Colonic mucosa (tissue), 4 donors: Measurements from ENCODE around the gene ADARB2. TPM values are rescaled to one million over a fixed set of nuclear protein-coding genes. Genes with fewer than 3 reads are reported as not detected.
"Not testable (repeated sequence)": the region's sequence is repeated elsewhere in the genome, so short reads cannot be mapped to it uniquely, and the experiment has no call there.

ENCODE experiments used
- DNase-seq: peaks from one replicate; pipeline ENCODE4 v3.0.0-alpha.2; 2020
- H3K27ac ChIP-seq: fragments of 200-600 bp; one replicate; pipeline ENCODE4 v1.8.0; 2021
- H3K27me3 ChIP-seq: fragments of 200-600 bp; one replicate; pipeline ENCODE4 v1.8.0; 2021
- H3K36me3 ChIP-seq: fragments of 200-600 bp; one replicate; pipeline ENCODE4 v1.8.0; 2021
- H3K4me1 ChIP-seq: fragments of 200-600 bp; one replicate; pipeline ENCODE4 v1.8.0; 2021; ENCODE audit warnings: mild to moderate bottlenecking
- H3K4me3 ChIP-seq: fragments of 200-600 bp; one replicate; pipeline ENCODE4 v1.8.0; 2021
- H3K9ac ChIP-seq, 2 donors: one replicate each; pipeline ENCODE4 v1.7.0; 2013; ENCODE audit warnings: control low read depth in 2 of 2, low read depth in 2 of 2, low read length in 2 of 2
- H3K9me3 ChIP-seq: fragments of 200-600 bp; one replicate; pipeline ENCODE4 v1.8.0; 2021
- CTCF ChIP-seq: fragments of 200-600 bp; IDR thresholded peaks from one replicate; pipeline ENCODE4 v1.8.0; 2022; ENCODE audit warnings: antibody characterized with exemption, mild to moderate bottlenecking
- intact Hi-C: fragments of 100-400 bp; cut with DNase I; formaldehyde crosslinking; loops from one replicate; pipeline ENCODE4 v1.14.1; 2022
- total RNA-seq, 2 donors: library from RNA; stranded (reverse); fragmentation: NEBNext Ultra II Directional in 1 of 2; extraction: Animal tissue kit (Norgen Biotek cat#: 25700) in 1 of 2; gene quantifications; one replicate each; pipeline ENCODE4 v1.2.1, GENCODE V29; 2021
- donor health status: healthy.
- donor health status: DM: no; HTN: no; CAD: no.
- donor health status: DM: no; HTN: no; CAD: no.

The ADARB2 gene
- total RNA-seq, 2 donors from 2014 or later: 0.19 TPM; not detected in 1

- no peak for DNase-seq
- H3K9me3 ChIP-seq: no peaks in the 10 kb centered on the region
- no peaks in the 10 kb centered on the region for H3K36me3 ChIP-seq
- H3K27ac ChIP-seq: no peak overlapping the region
- H3K4me1 ChIP-seq: no peaks in the 10 kb centered on the region
- H3K4me3 ChIP-seq: no peak overlapping the region
- no peaks in the 10 kb centered on the region for H3K27me3 ChIP-seq
- no peak for TF ChIP-seq CTCF
- no peak overlapping the region for H3K9ac ChIP-seq
- intact Hi-C loops: no loop called here
Observed at GRCh38 chr10:1344408-1344807, 392.9 kb downstream of the ADARB2 start.

GRCh38 chr10:1343176-1343575 is 394.1 kb downstream of the ADARB2 start:
- no peak for DNase-seq
- intact Hi-C loops: no loop called here
- no peaks in the 10 kb centered on the region for H3K9me3 ChIP-seq

GRCh38 chr10:1341052-1341451 is 396.3 kb downstream of the ADARB2 start:
- DNase-seq, H3K36me3 ChIP-seq, H3K27me3 ChIP-seq, H3K9ac ChIP-seq, H3K27ac ChIP-seq, intact Hi-C loops, H3K9me3 ChIP-seq, H3K4me3 ChIP-seq, H3K4me1 ChIP-seq: not testable (repeated sequence)

More at GRCh38 chr10:1343176-1343575, 394.1 kb downstream of the ADARB2 start:
- no peak overlapping the region for H3K4me3 ChIP-seq
- no peaks in the 10 kb centered on the region for H3K4me1 ChIP-seq
- H3K36me3 ChIP-seq: no peaks in the 10 kb centered on the region
- no peaks in the 10 kb centered on the region for H3K27me3 ChIP-seq
- TF ChIP-seq CTCF: no peak
- no peak overlapping the region for H3K27ac ChIP-seq
- no peak overlapping the region for H3K9ac ChIP-seq

- no peak for DNase-seq
- intact Hi-C loops: no loop called here
Observed at GRCh38 chr10:1339396-1339795, 397.9 kb downstream of the ADARB2 start.

GRCh38 chr10:1335642-1336041 is 401.7 kb downstream of the ADARB2 start:
- no peak for DNase-seq
- intact Hi-C loops: no loop called here
- H3K36me3 ChIP-seq: no peaks in the 10 kb centered on the region
- H3K9ac ChIP-seq: no peak overlapping the region
- H3K4me3 ChIP-seq: no peak overlapping the region
- H3K4me1 ChIP-seq: no peaks in the 10 kb centered on the region
- no peak for TF ChIP-seq CTCF
- no peak overlapping the region for H3K27ac ChIP-seq
- no peaks in the 10 kb centered on the region for H3K27me3 ChIP-seq
- H3K9me3 ChIP-seq: no peaks in the 10 kb centered on the region

More at GRCh38 chr10:1339396-1339795, 397.9 kb downstream of the ADARB2 start:
- Histone ChIP-seq H3K27ac (no peak overlapping the region), H3K4me3 (no peak overlapping the region), H3K36me3 (no peaks in the 10 kb centered on the region), H3K9me3 (no peaks in the 10 kb centered on the region), H3K27me3 (no peaks in the 10 kb centered on the region), H3K4me1 (no peaks in the 10 kb centered on the region), H3K9ac (no peak overlapping the region)
- no peak for TF ChIP-seq CTCF

GRCh38 chr10:1333981-1334380 is 403.3 kb downstream of the ADARB2 start:
- no peaks in the 10 kb centered on the region for H3K4me1 ChIP-seq
- H3K27me3 ChIP-seq: no peaks in the 10 kb centered on the region
- H3K9me3 ChIP-seq: no peaks in the 10 kb centered on the region
- no peak overlapping the region for H3K27ac ChIP-seq
- H3K4me3 ChIP-seq: no peak overlapping the region
- DNase-seq: no peak
- intact Hi-C loops: no loop called here
- no peak overlapping the region for H3K9ac ChIP-seq
- no peaks in the 10 kb centered on the region for H3K36me3 ChIP-seq
- TF ChIP-seq CTCF: no peak
